HepG2 (cell line): ENCODE results near the gene COMMD1. TPM values are rescaled to one million over a fixed set of nuclear protein-coding genes. Genes with fewer than 3 reads are reported as not detected.
"Not testable (repeated sequence)": the region's sequence is repeated elsewhere in the genome, so short reads cannot be mapped to it uniquely, and the experiment has no call there.

Experiments used
- ATAC-seq: fragments of 200-7000 bp; cut with Tn5 transposase; 3 replicates; pipeline ENCODE4 v1.9.1; 2020; ENCODE audit warnings: mild to moderate bottlenecking, moderate library complexity
- BruUV-seq: library from RNA; stranded (reverse); fragments of 400-500 nt; replicated peaks from 2 replicates; lab custom pipeline; 2021; lab: Mats Ljungman, UMichigan
- CTCF ChIA-PET: fragments of 300-600 bp; formaldehyde crosslinking; extraction: SDS; loops from one replicate; lab custom pipeline; 2021; ENCODE audit warnings: low total read pairs, inconsistent platforms, low intra/inter-chr PET ratio; lab: Yijun Ruan, JAX
- POLR2A ChIA-PET: fragments of 350-600 bp; sonication (Branson Sonifier 250); formaldehyde crosslinking; loops from one replicate; lab custom pipeline; 2020; ENCODE audit warnings: antibody characterized with exemption, inconsistent platforms; lab: Yijun Ruan, JAX
- DNase-seq: peaks from one replicate; pipeline ENCODE4 v3.0.0-alpha.2; 2015; ENCODE audit warnings: low spot score
- FAIRE-seq: peaks from 3 replicates; lab custom pipeline; 2011; peaks lifted over from hg19 to GRCh38; lab: Jason Lieb, UNC
- H2AFZ ChIP-seq: one replicate; pipeline ENCODE4 v1.6.1; 2011; ENCODE audit warnings: low read length, inconsistent platforms
- H3K27ac ChIP-seq: fragments of 300-600 bp; 3 replicates; pipeline ENCODE4 v1.8.0; 2011; ENCODE audit warnings: mixed run types, mild to moderate bottlenecking, mixed read lengths, low read length, inconsistent platforms; ENCODE audit not compliant: insufficient read depth; ENCODE audit errors: extremely low read length
- H3K27me3 ChIP-seq, 2 experiments: fragments of 200-600 bp in 1 of 2; 2 replicates in 1 of 2; 3 replicates in 1 of 2; pipeline versions ENCODE4 v1.6.0 to v1.8.0; 2011; ENCODE audit warnings: low read length in 2 of 2, mild to moderate bottlenecking in 2 of 2, moderate library complexity in 2 of 2, inconsistent platforms in 1 of 2; ENCODE audit not compliant: insufficient read depth in 2 of 2, control insufficient read depth in 1 of 2
- H3K36me3 ChIP-seq, 2 experiments: fragments of 200-600 bp in 1 of 2; replicated peaks in 1 of 2; 2 replicates in 1 of 2; 3 replicates in 1 of 2; pipeline versions ENCODE4 v1.5.1 to v1.8.0; 2011; ENCODE audit warnings: low read length in 2 of 2, inconsistent platforms in 1 of 2; ENCODE audit not compliant: insufficient read depth in 2 of 2, control insufficient read depth in 1 of 2
- H3K4me1 ChIP-seq: 2 replicates; pipeline ENCODE4 v1.5.1; 2012; ENCODE audit warnings: low read length, inconsistent platforms; ENCODE audit not compliant: insufficient read depth
- H3K4me2 ChIP-seq: 2 replicates; pipeline ENCODE4 v1.6.0; 2011; ENCODE audit warnings: low read depth, low read length, inconsistent platforms
- H3K4me3 ChIP-seq, 3 experiments: fragments of 200-600 bp in 1 of 3; sonication (generic), shearing (Covaris generic) in 1 of 3; replicated peaks in 1 of 3; 2 replicates each; pipeline ENCODE4 v1.5.1; 2011 to 2016; ENCODE audit warnings: low read length in 3 of 3, inconsistent platforms in 2 of 3, low read depth in 2 of 3, mild to moderate bottlenecking in 2 of 3, control low read depth in 1 of 3, mixed read lengths in 1 of 3; ENCODE audit not compliant: insufficient read depth in 1 of 3
- H3K79me2 ChIP-seq: one replicate; pipeline ENCODE4 v1.6.1; 2011; ENCODE audit warnings: low read length, inconsistent platforms; ENCODE audit not compliant: insufficient read depth
- H3K9ac ChIP-seq: 2 replicates; pipeline ENCODE4 v1.6.0; 2011; ENCODE audit warnings: mild to moderate bottlenecking, low read depth, low read length, inconsistent platforms; ENCODE audit not compliant: insufficient read depth
- H3K9me3 ChIP-seq: 2 replicates; pipeline ENCODE4 v1.5.1; 2012; ENCODE audit warnings: mild to moderate bottlenecking, low read length
- H4K20me1 ChIP-seq: 2 replicates; pipeline ENCODE4 v1.6.0; 2011; ENCODE audit warnings: inconsistent platforms, mild to moderate bottlenecking, low read length, moderate library complexity; ENCODE audit not compliant: insufficient read depth
- GABPB1 ChIP-seq: IDR thresholded peaks from 2 replicates; pipeline ENCODE4 v1.6.1; 2016; ENCODE audit warnings: mild to moderate bottlenecking, missing genetic modification reagents, moderate library complexity, missing compliant biosample characterization
- KLF6 ChIP-seq: IDR thresholded peaks from 2 replicates; pipeline ENCODE4 v1.8.0; 2016; ENCODE audit warnings: missing biosample characterization, missing genetic modification reagents
- MED8 ChIP-seq: sonication (generic); formaldehyde crosslinking; IDR thresholded peaks from 2 replicates; pipeline ENCODE4 v1.8.1; 2023; ENCODE audit warnings: mild to moderate bottlenecking, missing genetic modification reagents; ENCODE audit not compliant: insufficient replicate concordance
- MIER2 ChIP-seq: IDR thresholded peaks from 2 replicates; pipeline ENCODE4 v1.6.1; 2016; ENCODE audit warnings: missing biosample characterization, missing genetic modification reagents
- MTA1 ChIP-seq: sonication (generic); formaldehyde crosslinking; IDR thresholded peaks from 2 replicates; pipeline ENCODE4 v1.4.0; 2020; ENCODE audit warnings: missing genetic modification reagents, mild to moderate bottlenecking, borderline replicate concordance
- SATB2 ChIP-seq: sonication (generic); formaldehyde crosslinking; IDR thresholded peaks from 2 replicates; pipeline ENCODE4 v1.5.0; 2020; ENCODE audit warnings: missing genetic modification reagents
- SMAD3 ChIP-seq: sonication (generic); formaldehyde crosslinking; IDR thresholded peaks from 2 replicates; pipeline ENCODE4 v1.4.0; 2020; ENCODE audit warnings: missing genetic modification reagents
- TBP ChIP-seq: sonication (generic); formaldehyde crosslinking; IDR thresholded peaks from 2 replicates; pipeline ENCODE4 v1.5.0; 2020; ENCODE audit warnings: missing genetic modification reagents
- ZFP37 ChIP-seq: sonication (generic); formaldehyde crosslinking; IDR thresholded peaks from 2 replicates; pipeline ENCODE4 v1.4.0; 2020; ENCODE audit warnings: missing genetic modification reagents, borderline replicate concordance
- ZMYM3 ChIP-seq: sonication (generic); formaldehyde crosslinking; IDR thresholded peaks from 2 replicates; pipeline ENCODE4 v1.5.1; 2020; ENCODE audit warnings: mild to moderate bottlenecking, missing genetic modification reagents
- ZNF180 ChIP-seq: sonication (generic); formaldehyde crosslinking; IDR thresholded peaks from 2 replicates; pipeline ENCODE4 v1.4.0; 2020; ENCODE audit warnings: low read depth, missing genetic modification reagents, borderline replicate concordance
- ZNF460 ChIP-seq: sonication (generic); formaldehyde crosslinking; IDR thresholded peaks from 2 replicates; pipeline ENCODE4 v1.5.1; 2020; ENCODE audit warnings: missing genetic modification reagents, mild to moderate bottlenecking, borderline replicate concordance
- ZNF484 ChIP-seq: sonication (generic); formaldehyde crosslinking; IDR thresholded peaks from 2 replicates; pipeline ENCODE4 v1.5.1; 2020; ENCODE audit warnings: mild to moderate bottlenecking, low read depth, missing genetic modification reagents, borderline replicate concordance
- ZNF660 ChIP-seq: sonication (generic); formaldehyde crosslinking; IDR thresholded peaks from 2 replicates; pipeline ENCODE4 v1.5.1; 2020; ENCODE audit warnings: mild to moderate bottlenecking, low read depth, missing genetic modification reagents, borderline replicate concordance
- ZNF782 ChIP-seq: sonication (generic); formaldehyde crosslinking; IDR thresholded peaks from 2 replicates; pipeline ENCODE4 v1.4.0; 2020; ENCODE audit warnings: missing genetic modification reagents, mild to moderate bottlenecking, borderline replicate concordance
- WGBS: methylation state at CpG from one replicate; pipeline ENCODE4 v1.1.6; 2017; ENCODE audit warnings: low lambda C conversion rate; 5-methylcytosine and 5-hydroxymethylcytosine counted together
- in situ Hi-C: cut with HindIII; loops from 2 replicates; pipeline ENCODE4 v1.10.0; 2017; ENCODE audit warnings: low pct_unique_long_range_greater_than_20kb; ENCODE audit not compliant: extremely low pct_ligation_motif_present
- intact Hi-C: fragments of 100-400 bp; cut with micrococcal nuclease; formaldehyde crosslinking; loops from one replicate; pipeline ENCODE4 v1.10.0; 2022; ENCODE audit not compliant: unreplicated experiment
- polyA plus RNA-seq, 8 experiments: library from polyadenylated mRNA; depleted of rRNA in 3 of 8; stranded (reverse) in 7 of 8; unstranded in 1 of 8; fragments of >200 nt; fragmentation: Illumina TruSeq in 4 of 8; extraction: Trizol in 4 of 8; gene quantifications; 2 replicates each; pipeline versions ENCODE4 v1.2.1 to v1.2.3, GENCODE V29; 2011 to 2016; ENCODE audit warnings: low read depth in 4 of 8, missing spikeins in 1 of 8, mixed read lengths in 1 of 8; ENCODE audit not compliant: insufficient read depth in 1 of 8
- total RNA-seq, 5 experiments: library from RNA; depleted of rRNA; stranded (reverse); fragments of >200 nt; fragmentation: Illumina TruSeq; extraction: Trizol; gene quantifications; 2 replicates each; pipeline ENCODE4 v1.2.3, GENCODE V29; 2016; ENCODE audit warnings: low read depth in 1 of 5

Gene COMMD1
- total and polyA plus RNA-seq, 2 of the 13 experiments (the other 11 are each of a cell fraction or from before 2014, with no cell fraction given): 25.7 to 105 TPM

DNA sequence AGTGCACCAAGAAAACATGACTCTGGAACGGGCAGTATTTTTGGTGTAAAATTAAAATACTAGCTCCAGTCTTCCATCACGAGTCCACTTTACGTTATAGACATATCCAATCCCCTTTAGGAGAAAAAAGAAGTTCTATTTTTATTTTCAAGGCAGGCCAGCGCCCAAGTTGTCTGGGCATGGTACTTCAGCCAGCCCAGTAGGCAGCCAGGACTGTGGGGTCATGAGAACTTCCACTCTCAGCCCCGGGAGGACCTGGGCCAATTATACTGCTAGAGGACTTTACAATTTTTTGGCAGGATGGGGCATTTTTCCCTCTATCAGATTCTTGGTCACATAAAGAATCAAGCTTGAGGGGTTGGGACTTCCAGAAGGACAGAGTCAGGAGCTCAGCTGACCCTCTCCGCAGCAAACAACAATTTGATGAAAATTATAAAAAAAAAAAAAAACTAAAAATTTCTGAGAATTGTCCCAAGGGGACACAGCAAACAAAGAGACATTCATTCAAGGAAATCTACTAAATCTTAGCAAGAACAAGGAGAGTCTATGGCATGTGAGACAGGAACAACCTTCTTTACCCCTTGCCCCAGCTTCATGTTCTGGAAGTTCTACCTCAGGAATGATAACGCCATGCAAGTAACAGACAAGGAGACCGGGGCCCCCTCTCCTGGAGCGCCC lies 253.1 kb downstream of the COMMD1 start:
- DNase-seq (no peak), ATAC-seq (no peak), FAIRE-seq (no peak)
- H2AFZ ChIP-seq: no peak overlapping the region
- no peaks in the 10 kb centered on the region for H3K36me3 ChIP-seq
- in situ Hi-C loops (no loop called here), intact Hi-C loops (no loop called here)
- POLR2A ChIA-PET: no interaction called here
- H3K4me2 ChIP-seq: no peak overlapping the region
- H3K9me3 ChIP-seq: no peaks in the 10 kb centered on the region
- H3K79me2 ChIP-seq: no peaks in the 10 kb centered on the region
- H3K27ac ChIP-seq: no peak overlapping the region
- H4K20me1 ChIP-seq: no peaks in the 10 kb centered on the region
- peaks cover 5% of the 10 kb centered on the region; the same call in 1 of the 2 replicates for H3K4me1 ChIP-seq
- no peaks in the 10 kb centered on the region; a peak in 1 of 5 replicates for H3K27me3 ChIP-seq
- 58% methylated on average over 9 of the region's 9 CpGs for WGBS
- no peak overlapping the region for H3K4me3 ChIP-seq
- H3K9ac ChIP-seq: no peak overlapping the region
- TF ChIP-seq ZNF660 (no peak), TBP (no peak), MED8 (no peak), ZMYM3 (CRISPR knock-in tag) (no peak), GABPB1 (CRISPR knock-in tag) (no peak), ZNF782 (CRISPR knock-in tag) (no peak), MIER2 (no peak), SATB2 (CRISPR knock-in tag) (no peak), ZNF484 (no peak), ZNF460 (no peak), KLF6 (CRISPR knock-in tag) (no peak), ZNF180 (no peak), SMAD3 (CRISPR knock-in tag) (no peak), MTA1 (CRISPR knock-in tag) (no peak), ZFP37 (CRISPR knock-in tag) (no peak)
- CTCF ChIA-PET: no interaction called here
- no TSS peak for BruUV-seq

GRCh38 chr2:62160691-62161090 lies 255.2 kb downstream of the COMMD1 start:
- in situ Hi-C loops, H3K36me3 ChIP-seq, H3K79me2 ChIP-seq, H3K27ac ChIP-seq, DNase-seq, POLR2A ChIA-PET, H3K4me1 ChIP-seq, CTCF ChIA-PET, H2AFZ ChIP-seq, BruUV-seq, H3K9ac ChIP-seq, intact Hi-C loops, H3K27me3 ChIP-seq, H3K9me3 ChIP-seq, ATAC-seq, H3K4me3 ChIP-seq, H3K4me2 ChIP-seq, FAIRE-seq, H4K20me1 ChIP-seq: not testable (repeated sequence)
- WGBS: 94% methylated on average over 9 of the region's 9 CpGs
